Right forelimb (tissue), 1 donor: ENCODE data around the gene MMP12.
A peak's percentile ranks its signal among the peaks of the same experiment; 100 is the strongest.
"Not testable (repeated sequence)": the region's sequence is repeated elsewhere in the genome, so short reads cannot be mapped to it uniquely, and the experiment has no call there.

Experiments used
- DNase-seq: peaks from one replicate; pipeline ENCODE4 v3.0.0-alpha.2; 2018

The MMP12 gene

DNA sequence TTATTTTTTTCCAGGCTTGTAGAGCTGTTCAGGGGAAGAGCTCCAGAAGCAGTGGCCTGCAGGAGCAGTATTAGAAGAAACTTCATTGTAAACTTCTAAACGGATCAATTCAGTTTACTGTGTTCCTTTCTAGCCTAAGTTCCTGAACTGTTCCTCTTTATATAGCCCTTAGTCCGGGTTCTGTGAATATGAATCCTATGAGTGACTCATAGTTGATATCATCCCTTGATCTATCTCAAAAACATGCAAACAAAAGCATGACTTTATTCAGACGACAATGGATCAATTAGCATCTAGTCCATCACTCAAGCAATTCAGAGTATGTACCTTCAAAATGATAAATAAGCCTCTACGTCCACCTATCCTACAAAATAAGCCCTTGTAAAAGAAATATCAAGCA is at the start of gene MMP12:
TSS of gene MMP12 (minus strand) at position 131 of the 400 bp plus-strand sequence. CDS start at position 86, 45 bp downstream.
- no peak for DNase-seq

DNA sequence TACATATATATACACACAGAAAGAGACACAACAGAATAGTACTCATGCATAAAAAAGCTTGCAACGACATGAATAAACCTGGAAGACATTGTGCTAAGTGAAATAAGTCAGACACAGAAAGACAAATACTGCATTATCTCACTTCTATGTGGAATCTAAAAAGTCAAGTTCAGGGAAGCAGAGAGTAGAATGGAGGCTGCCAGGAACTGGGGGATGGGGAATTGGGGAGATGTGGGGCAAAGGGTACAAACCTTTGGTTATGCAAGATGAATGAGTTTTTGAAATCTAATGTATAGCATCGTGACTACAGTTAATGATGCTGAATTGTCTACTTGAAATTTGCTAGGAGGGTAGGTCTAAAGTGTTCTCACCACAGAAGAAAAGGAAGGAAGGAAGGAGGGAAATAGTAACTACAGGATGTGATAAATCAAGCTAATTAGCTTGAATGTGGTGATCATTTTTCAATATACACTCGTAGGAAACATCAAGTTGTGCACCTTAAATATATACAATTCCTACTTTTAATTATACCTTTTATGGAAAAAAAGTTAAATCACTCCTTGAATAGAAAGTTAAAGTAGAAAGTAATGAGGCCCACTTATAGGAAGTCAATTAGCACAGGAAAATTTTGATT is 46.9 kb upstream of the MMP12 start:
- no peak for DNase-seq

DNA sequence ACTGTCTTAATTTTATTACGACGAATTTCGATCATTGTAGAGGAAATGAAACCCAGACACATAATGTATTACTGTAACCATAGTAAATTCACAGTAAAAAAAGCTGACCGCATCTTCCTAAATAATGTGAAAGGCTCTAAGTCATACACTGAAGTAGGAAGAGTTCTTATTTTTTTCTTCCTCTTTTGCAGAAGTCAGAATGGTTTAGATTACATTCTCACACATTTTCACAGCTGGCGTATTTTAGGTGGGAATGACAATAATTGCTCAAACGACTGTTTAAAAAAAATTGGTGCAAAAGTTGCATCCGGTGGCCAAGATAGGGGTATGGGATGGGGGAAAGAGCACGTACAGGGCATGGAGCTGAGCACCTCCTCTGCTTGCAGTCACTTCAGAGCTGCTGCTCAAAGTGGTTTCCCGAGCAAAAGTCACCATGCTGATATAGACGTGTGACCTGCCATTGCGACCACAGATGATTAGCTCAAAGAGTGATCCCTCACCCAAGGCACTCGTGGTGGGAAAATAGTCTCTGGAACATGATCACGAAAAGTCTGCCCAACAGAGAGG is 45.4 kb upstream of the MMP12 start:
- DNase-seq, result no peak

DNA sequence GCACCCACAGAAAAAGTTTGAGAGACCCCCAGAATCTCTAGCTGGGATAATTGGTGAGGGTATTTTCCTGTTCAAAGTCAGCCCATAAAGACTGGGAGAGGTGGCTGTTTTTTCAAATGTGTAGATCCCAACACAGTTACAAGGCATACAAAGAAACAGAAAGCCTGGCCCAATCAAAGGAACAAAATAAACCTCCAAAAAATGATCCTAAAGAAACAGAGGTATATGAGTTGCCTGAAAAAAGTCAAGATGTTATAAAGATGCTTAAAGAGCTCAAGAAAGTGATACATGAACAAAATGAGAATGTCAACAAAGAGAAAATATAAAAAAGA is 40.2 kb upstream of the MMP12 start:
- no peak for DNase-seq

DNA sequence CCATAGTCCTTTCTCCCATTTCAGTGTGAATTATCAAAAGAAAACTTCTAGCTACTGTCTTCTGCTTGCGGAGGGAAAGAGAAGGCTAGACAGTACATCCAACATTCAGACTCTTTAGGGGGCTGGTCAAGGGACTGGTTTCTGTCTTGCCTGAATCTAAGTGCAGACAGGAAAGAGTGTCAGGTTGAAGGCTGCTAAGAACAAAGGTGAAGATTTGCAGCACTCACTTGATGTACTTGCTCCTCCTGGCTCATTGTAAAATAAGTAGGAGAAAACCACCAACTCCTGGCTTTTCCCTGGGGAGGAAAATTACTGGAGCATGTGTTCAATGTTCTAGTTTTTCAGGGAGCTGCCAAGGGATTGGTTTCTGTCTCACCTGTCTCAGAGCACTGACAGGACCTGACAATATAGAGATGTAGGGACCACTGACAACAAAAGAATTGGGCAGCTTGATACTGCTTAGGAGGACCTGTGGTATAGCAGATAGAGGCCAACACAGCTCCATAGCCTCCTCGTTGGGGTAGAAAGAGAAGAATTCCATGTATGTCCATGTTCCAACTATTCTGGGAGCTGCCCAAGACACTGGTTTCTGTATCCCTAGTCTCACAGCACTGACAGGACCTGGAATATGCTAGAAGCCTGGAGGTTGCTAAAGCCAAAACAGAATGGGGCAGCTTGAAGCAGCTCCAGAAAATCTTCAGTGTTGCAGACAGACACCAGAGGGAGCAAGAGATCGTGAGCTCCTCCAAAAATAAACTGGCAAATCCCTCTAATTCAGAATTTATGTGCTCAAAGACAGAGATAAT is 39.7 kb upstream of the MMP12 start:
- DNase-seq, result peak; percentile 52

DNA sequence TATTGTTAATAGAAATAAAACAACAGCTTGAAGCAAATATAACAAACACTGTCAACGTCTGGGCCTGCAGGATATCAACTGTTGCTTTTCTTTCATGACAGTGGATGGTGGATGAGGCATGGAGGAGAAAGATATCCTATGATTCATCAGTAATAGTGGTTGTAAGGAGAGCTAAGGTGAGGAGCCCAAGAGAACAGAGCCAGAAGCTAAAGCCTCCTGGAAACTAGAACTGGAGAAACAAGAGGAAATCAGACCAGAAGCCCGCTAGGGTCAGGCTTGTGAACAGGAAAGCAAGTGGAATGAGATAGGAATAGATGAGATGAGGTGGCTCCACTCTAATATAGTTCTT is 37.7 kb upstream of the MMP12 start:
- DNase-seq, result no peak

DNA sequence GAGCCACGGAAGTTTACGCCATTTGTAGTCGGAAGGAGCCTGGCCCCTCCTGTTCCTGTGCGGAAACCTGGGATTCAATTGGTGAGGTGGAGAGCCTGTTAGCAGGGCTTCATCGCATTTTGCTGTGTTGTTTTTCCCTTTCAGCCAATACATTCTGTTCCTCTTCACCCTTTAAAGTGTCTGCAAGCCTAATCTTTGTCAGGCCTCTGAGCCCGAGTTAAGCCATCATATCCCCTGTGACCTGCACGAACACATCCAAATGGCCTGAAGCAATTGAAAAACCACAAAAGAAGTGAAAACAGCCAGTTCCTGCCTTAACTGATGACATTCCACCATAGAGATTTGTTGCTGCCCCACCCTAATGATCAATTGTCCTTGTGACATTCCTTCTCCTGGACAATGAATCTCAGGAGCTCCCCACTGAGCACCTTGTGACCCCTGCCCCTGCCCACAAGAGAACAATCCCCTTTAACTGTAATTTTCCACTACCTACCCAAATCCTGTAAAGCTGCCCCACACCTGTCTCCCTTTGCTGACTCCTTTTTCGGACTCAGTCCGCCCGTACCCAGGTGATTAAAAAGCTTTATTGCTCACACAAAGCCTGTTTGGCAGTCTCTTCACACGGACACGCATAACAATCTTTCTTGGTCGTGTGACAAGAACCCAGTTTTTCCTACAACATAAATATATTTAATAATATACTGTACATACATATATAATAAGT is 37.1 kb upstream of the MMP12 start:
- no peak for DNase-seq

DNA sequence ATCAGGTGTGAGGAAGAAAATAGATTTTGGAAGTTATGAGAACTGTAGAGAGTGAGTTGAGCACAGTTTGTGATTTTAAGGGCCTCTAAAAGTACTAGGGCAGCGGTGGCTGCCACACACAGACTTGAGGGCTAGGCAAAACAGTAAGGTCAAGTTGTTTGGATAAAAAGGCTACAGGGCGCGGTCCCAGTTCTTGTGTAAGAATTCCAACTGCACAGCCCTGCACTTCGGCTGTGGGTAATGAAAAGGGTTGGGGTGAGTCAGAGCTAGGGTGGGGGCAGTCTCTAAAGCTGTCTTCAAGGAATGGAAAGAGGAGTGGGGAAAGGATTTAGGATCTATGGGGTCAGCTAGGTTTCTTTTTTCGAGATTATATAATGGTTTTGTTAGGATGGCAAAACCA is 31.1 kb upstream of the MMP12 start:
- not testable (repeated sequence) for DNase-seq

DNA sequence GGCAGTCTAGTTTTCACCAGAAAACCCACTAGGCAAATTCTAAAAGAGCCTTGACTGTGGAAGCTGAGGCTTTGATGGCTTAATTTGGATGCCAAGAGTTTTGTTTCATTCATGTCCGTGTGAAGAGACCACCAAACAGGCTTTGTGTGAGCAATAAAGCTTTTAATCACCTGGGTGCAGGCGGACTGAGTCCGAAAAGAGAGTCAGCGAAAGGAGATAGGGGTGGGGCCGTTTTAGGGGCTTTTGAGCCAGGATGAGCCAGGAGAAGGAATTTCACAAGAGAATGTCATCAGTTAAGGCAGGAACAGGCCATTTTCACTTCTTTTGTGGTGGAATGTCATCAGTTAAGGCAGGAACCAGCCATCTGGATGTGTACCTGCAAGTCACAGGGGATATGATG is 29.1 kb upstream of the MMP12 start:
- not testable (repeated sequence) for DNase-seq

DNA sequence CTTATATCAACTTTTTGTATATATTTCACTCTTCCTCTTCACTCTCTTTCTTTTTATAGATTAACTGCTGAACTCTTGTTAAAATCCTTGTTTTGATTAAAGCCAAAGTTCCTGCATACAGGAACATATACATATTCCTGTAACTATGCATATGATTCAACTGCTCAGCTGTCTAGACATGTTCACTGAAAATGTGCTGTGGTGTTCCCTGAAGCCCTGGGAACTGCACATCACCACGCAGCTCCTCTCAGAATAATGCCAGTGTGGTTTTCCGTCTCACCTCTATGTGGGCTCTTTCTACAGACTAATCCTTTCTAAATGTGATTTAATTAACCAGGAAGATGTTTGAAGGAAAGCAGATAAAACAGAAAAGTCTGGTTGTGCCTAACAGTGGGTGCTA is 25.6 kb upstream of the MMP12 start:
- DNase-seq, result no peak

DNA sequence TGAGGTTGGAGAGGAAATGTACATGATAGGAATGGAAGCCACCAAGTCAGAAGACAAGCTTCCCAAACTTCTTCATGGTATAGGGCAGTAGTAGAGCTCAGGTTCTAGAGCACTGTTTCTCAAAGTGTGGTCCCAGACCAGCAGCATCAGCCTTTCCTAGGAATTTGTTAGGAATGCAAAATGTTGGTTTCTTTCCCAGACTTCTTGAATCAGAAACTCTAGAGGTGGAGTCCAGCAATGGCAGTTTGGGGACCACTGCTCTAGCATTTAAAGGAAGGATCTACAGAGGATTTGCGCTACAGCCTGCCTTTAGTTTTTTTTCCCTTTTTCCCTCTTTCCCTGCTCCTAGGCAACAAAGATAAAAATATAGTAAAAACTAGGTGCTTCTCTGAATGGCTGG is 17.0 kb upstream of the MMP12 start:
- DNase-seq, result no peak

DNA sequence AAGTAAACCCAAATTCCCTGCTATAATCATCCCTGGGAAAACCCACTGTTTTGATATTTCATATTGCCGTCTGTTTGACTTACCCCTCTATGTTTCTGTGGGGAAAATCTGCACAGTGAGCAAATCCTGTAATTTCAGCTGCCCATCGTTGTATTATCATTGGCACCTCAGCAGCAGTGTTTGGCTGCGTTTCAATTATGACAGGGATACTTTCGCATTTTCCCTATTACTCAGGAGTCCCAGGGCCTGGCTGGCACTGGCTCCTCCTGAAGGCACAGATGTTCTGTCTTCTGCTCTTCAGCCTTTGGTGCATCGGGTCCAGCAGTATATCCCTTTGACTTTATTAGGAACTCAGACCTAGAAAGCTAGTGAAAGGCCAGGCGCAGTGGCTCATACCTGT is 12.2 kb upstream of the MMP12 start:
- DNase-seq, result peak; percentile 49

DNA sequence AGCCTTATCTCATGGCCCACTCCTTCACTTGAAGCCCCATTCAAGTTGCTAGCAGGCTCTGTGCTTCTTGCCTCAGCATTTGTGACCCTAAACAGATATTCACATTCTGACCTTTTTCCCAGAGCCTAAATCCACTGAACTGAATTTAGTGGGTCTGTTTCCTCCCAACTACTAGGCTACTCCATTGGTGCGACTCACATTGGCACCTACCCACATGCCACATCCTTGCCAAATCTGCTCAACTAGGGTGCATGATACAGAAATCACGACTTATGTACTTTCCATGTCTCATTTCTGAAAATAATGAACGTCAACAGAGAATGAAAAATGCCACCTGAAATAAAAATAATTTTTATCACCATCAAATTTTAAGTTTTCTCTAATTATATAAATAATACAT is 8.4 kb upstream of the MMP12 start:
- no peak for DNase-seq

DNA sequence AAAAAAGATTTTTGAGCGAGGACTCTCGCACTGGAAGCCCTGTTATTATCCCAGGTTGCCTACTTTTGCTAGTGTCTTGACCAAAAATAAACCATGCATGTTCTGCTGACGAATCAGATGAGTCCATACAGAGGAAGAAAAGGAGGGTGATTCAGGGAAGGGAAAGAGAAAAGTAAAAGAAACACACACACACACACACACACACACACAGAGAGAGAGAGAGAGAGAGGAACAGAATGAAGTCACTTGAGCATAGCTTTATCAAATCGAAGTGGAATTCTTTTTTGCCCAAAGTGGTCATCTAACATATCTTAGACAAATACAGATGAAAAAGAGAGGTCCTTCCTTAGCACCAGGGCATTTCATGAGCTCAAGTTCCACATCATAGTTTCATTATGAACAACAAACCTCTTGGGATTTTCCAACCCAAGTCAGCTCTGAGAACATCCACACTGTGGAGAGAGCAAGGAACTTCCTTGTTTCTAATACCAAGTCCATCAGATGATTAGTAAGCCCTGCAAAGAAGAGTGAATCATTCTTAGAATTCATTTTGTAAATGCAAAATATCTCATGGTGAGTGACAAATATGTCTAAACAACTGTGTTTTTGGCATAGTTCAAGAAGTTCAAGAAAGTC is 7.7 kb upstream of the MMP12 start:
- no peak for DNase-seq

DNA sequence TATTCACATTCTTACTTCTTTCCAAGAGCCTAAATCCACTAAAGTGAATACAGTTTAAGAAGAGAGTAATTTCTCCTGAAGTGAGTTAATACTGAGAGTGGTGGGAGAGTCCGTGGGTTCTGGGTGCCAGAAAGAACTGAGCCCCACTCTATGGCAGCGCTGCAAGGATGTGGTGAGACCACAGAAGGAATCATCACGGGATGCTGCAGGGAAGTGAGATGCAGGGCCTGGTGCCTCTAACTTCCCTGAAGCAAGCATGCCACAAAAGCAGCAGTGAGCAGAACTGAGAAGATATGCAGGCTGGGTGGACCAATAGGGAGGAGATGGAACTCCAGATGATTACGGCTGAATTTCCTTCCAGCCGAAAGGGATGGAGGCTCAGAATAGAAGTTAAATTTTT is 5.0 kb upstream of the MMP12 start:
- no peak for DNase-seq

DNA sequence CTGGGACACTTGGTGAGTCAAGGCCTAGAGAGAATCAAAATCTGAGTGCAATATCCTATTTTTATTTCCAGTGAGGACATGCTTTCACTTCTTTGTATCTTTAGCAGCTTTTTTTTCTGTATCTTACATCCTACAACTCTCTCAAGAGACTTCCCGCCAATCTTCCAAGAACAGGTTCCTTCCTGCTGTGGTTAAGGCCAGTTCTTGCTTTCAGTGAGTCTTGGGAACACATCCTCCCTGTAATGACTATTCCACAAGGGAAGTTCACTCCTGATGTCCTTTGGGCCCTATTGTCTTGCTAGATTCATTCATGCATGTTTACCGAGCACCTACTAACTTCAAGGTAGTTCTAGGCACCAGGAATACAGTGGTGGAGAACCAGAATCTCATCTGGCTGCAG is 3.8 kb upstream of the MMP12 start:
- no peak for DNase-seq

DNA sequence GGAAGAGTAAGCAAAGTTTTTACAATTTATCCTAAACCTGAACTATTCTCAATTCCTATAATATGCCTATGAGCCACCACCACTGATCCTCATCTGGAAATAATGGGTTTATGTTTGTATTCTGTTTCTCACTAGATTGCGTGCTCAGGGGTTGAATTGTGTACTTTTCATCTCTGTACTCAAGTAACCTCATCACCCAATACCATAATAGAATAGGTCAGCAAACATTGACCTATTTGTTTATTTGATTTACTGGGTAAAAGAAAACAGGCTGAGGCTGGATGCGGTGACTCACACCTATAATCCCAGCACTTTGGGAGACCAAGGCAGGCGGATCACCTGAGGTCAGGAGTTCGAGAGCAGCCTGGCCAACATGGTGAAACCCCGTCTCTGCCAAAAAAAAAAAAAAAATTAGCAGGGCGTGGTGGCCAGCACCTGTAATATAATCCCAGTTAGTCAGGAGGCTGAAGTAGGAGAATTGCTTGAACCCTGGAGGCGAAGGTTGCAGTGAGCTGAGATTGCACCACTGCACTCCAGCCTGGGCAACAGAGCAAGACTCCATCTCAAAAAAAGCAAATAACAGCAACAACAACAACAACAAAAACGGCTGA is 5.3 kb downstream of the MMP12 start:
- not testable (repeated sequence) for DNase-seq

DNA sequence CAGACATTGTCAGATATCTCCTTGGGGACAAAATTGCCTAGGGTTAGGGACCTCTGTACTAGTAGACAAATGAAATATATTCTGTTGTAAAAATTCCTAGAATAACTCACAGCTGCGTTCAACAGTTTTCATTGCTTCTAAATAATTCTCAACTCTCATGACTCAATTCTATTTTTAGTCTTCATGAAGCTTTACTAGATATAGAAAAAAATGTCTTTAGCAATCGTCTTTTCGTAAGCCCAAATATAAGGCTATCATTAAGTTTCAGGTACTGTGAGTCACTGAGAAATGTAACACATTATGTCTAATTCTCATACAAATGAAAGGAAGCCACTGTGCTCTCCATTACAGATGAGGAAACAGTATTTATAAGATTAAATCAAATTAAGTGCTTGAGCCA is 6.4 kb downstream of the MMP12 start:
- DNase-seq, result no peak

DNA sequence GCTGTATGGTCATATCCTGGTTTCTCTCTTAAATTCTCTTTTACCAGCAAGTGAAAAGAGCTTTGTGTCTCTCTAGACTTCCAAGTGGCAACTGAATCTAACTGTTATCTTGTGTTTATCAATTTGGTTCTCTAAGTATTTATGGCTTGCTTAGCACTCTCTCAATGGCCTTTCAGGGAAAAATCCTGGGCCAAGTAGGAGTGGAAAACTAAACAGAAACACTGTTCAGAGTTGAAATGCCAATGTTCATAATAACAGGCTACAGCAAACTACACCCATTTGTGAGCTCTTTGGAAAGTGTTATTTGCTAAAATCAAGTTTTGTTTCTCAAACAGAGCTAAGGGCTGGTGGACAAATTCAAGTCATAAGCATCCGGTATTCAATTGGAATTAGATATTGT is 10.1 kb downstream of the MMP12 start:
- no peak for DNase-seq

DNA sequence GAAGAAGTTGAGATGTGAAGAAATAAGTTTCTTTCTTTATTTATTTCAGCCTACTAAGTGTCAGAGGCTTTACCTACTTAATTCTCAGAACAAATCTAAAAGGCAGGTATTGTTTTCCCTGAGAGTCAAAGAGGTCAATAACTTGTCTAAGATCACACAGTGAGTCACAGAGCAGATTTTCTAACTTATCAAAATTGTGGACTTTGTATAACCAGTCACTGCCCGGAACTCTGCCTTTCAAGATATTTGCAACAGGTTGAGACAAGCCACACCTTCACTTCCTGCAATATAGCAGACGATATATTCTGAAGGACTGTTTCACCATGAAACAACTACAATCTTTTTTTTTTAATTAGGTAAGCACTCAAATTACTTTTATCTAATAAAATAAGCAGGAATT is 20.8 kb downstream of the MMP12 start:
- DNase-seq, result no peak

DNA sequence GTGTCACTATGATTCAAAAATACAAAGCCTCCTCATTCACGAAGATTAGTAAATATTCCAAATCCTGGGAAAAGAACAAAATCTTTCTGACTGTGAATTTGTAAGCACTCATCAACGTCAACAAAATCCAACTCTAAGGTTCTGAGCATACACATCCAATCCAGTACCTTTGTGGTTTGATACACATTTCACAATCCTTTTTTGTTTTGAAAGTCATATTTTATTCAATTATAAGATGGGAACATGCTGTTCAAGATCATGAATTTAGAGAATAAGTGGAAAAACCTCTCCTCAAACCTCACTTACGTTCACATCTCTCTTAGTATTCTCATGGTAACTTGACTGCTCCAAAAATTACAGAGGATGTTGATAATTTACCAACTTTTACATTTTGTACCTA is 21.7 kb downstream of the MMP12 start:
- DNase-seq, result no peak

DNA sequence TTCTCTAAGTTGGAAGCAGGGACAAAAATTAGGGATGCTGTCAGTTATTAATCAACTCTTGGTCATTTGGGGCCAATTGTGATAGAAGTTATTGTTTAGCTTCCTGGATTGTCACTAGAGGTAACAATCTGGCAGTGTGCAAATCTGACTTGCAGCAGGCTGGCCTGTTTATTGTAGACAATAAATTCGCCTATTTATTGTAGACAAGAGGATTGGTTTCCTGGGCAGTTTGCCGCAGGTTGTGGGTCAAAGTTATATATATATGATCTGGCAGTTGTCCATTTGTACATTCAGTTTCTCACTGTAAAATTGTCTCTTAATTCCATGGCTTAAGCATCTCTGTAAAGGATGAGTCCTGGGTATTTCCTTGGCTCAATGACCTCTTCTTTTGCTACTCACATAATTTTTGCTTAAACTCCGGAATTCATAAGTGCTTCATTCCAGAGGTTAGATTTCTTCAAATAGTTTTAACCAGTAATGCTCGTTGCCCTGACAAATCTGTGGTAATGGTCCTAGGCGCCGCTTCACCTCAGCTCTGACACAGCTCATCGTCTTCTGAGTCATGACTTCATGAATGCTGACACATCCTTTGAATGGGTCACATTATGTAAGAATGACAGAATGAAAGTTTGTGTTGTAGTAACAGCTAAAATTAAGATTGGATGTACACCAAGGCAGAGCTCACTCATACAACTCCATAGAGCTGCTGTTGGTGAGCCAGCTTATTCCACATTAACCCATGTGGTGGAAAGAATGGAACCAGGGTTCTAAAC is 23.6 kb downstream of the MMP12 start:
- no peak for DNase-seq
